Sigmoid colon (tissue), 7 donors: ENCODE data around the gene HOXC13. TPM values are rescaled to one million over a fixed set of nuclear protein-coding genes. Genes with fewer than 3 reads are reported as not detected.

Experiments used
- DNase-seq: peaks from one replicate; pipeline ENCODE4 v3.0.0-alpha.2; 2019
- H3K27ac ChIP-seq, 4 donors: fragments of 200-600 bp; sonication (generic); one replicate each; pipeline ENCODE4 v1.5.1; 2016 to 2019; ENCODE audit warnings: mild to moderate bottlenecking in 1 of 4
- H3K27me3 ChIP-seq, 3 donors: fragments of 200-600 bp; sonication (generic); one replicate each; pipeline ENCODE4 v1.5.1; 2019; ENCODE audit warnings: mild to moderate bottlenecking in 1 of 3
- H3K36me3 ChIP-seq, 4 donors: fragments of 200-600 bp; sonication (generic); one replicate each; pipeline ENCODE4 v1.5.1; 2016 to 2019
- H3K4me1 ChIP-seq, 4 donors: fragments of 200-600 bp; sonication (generic); one replicate each; pipeline ENCODE4 v1.5.1; 2017 to 2019
- H3K4me3 ChIP-seq, 4 donors: fragments of 200-600 bp; sonication (generic); one replicate each; pipeline ENCODE4 v1.5.1; 2017 to 2019; ENCODE audit warnings: mild to moderate bottlenecking in 2 of 4, moderate library complexity in 1 of 4
- H3K9me3 ChIP-seq, 4 donors: fragments of 200-600 bp in 3 of 4; sonication (generic) in 3 of 4; one replicate each; pipeline versions ENCODE4 v1.5.1 to v1.6.1; 2013 to 2019
- EP300 ChIP-seq, 4 donors: sonication (generic); formaldehyde crosslinking; IDR thresholded peaks; one replicate each; pipeline ENCODE4 v1.6.1; 2017; ENCODE audit warnings: antibody characterized with exemption in 4 of 4
- POLR2A ChIP-seq, 2 donors: fragments of 450-650 bp; IDR thresholded peaks; one replicate each; pipeline ENCODE4 v1.6.1; 2016; ENCODE audit warnings: antibody characterized with exemption in 2 of 2, mild to moderate bottlenecking in 2 of 2, moderate library complexity in 2 of 2
- POLR2AphosphoS5 ChIP-seq, 4 donors: sonication (generic); formaldehyde crosslinking; IDR thresholded peaks; one replicate each; pipeline ENCODE4 v1.6.1; 2017; ENCODE audit warnings: antibody characterized with exemption in 4 of 4
- WGBS, 2 donors: extraction: QIAGEN DNeasy Blood & Tissue Kit; methylation state at CpG; one replicate each; pipeline ENCODE4 v1.1.7; 2013; 5-methylcytosine and 5-hydroxymethylcytosine counted together
- intact Hi-C: fragments of 100-400 bp; cut with DNase I; formaldehyde crosslinking; loops from one replicate; pipeline ENCODE4 v1.15.1; 2023
- polyA plus RNA-seq, 3 donors: library from polyadenylated mRNA; stranded (reverse); fragments of 200-250 nt; gene quantifications; one replicate each; pipeline ENCODE4 v1.2.3, GENCODE V29; 2013
- total RNA-seq, 4 donors: library from RNA; depleted of rRNA; stranded (reverse); fragments of >200 nt; gene quantifications; one replicate each; pipeline ENCODE4 v1.1.0, GENCODE V29; 2016
- TF ChIP-seq, protein P1 (sequence below), 4 experiments: fragments of 450-650 bp in 3 of 4; fragments of 200-600 bp in 1 of 4; IDR thresholded peaks; one replicate each; pipeline ENCODE4 v1.5.1; 2016 to 2019; ENCODE audit warnings: antibody characterized with exemption in 4 of 4, mild to moderate bottlenecking in 3 of 4, moderate library complexity in 2 of 4
- donor health status: healthy with polysubstance abuse.
- donor health status: Bipolar disorder and iron deficiency.
- donor health status: healthy.

The HOXC13 gene
- total and polyA plus RNA-seq, 7 donors, result 0.60 TPM; not detected in 6

- DNase-seq, result no peak
- 7 to 8% methylated on average over 38 of the region's 38 CpGs for WGBS, 2 donors
- H3K27me3 ChIP-seq, result peaks cover 95 to 100% (median 99%) of the 10 kb centered on the region in 3 donors
- no peaks in the 10 kb centered on the region for H3K36me3 ChIP-seq
- intact Hi-C loops, result no loop called here
- H3K9me3 ChIP-seq, result no peaks in the 10 kb centered on the region
- no peak overlapping the region for H3K4me3 ChIP-seq
- TF ChIP-seq, protein P1, sequence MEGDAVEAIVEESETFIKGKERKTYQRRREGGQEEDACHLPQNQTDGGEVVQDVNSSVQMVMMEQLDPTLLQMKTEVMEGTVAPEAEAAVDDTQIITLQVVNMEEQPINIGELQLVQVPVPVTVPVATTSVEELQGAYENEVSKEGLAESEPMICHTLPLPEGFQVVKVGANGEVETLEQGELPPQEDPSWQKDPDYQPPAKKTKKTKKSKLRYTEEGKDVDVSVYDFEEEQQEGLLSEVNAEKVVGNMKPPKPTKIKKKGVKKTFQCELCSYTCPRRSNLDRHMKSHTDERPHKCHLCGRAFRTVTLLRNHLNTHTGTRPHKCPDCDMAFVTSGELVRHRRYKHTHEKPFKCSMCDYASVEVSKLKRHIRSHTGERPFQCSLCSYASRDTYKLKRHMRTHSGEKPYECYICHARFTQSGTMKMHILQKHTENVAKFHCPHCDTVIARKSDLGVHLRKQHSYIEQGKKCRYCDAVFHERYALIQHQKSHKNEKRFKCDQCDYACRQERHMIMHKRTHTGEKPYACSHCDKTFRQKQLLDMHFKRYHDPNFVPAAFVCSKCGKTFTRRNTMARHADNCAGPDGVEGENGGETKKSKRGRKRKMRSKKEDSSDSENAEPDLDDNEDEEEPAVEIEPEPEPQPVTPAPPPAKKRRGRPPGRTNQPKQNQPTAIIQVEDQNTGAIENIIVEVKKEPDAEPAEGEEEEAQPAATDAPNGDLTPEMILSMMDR (IDR thresholded peaks at IDR 0.05), result no peak
- H3K27ac ChIP-seq, result no peak overlapping the region
- H3K4me1 ChIP-seq, result peaks cover 0 to 29% (median 17%) of the 10 kb centered on the region in 4 donors
Measured at GRCh38 chr12:53963434-53964314, 25.0 kb downstream of the HOXC13 start.

DNA sequence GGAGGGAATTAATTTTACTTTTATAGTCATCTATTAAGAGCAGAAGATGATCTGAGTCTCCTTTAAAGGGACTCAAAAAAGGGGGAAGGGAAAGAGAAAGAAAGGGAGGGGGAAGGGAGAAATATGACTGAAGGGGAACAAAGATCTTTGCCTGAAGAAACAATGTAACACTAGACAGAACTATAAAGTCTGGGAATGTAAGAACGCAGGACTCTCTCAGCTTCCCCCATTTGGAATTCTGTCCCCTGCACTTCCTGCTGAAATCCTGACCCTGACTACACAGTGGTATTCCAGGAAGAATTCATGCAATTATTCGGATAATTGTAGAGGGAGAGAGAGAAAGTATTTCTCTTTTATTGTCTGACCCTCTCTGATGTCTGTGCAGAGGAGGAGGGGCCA, 25.7 kb downstream of the HOXC13 start:
- H3K4me1 ChIP-seq, result peaks cover 0 to 29% (median 17%) of the 10 kb centered on the region in 4 donors
- peaks cover 95 to 100% (median 98%) of the 10 kb centered on the region in 3 donors for H3K27me3 ChIP-seq
- WGBS, 2 donors, result 8 to 12% methylated on average over 2 of the region's 2 CpGs
- H3K27ac ChIP-seq, result no peak overlapping the region
- TF ChIP-seq EP300 (IDR thresholded peaks at IDR 0.05) (no peak), POLR2AphosphoS5 (IDR thresholded peaks at IDR 0.05) (no peak), POLR2A (IDR thresholded peaks at IDR 0.05) (no peak)
- TF ChIP-seq, protein P1 (IDR thresholded peaks at IDR 0.05), result no peak
- no peaks in the 10 kb centered on the region for H3K36me3 ChIP-seq
- no peak overlapping the region for H3K4me3 ChIP-seq
- H3K9me3 ChIP-seq, result no peaks in the 10 kb centered on the region
- intact Hi-C loops, result no loop called here
- DNase-seq, result no peak

GRCh38 chr12:53965281-53966084, 26.9 kb downstream of the HOXC13 start:
- no peak for TF ChIP-seq POLR2AphosphoS5 (IDR thresholded peaks at IDR 0.05)
- TF ChIP-seq, protein P1 (IDR thresholded peaks at IDR 0.05), result no peak
- TF ChIP-seq POLR2A (IDR thresholded peaks at IDR 0.05), result no peak
- TF ChIP-seq EP300 (IDR thresholded peaks at IDR 0.05), result no peak
- H3K9me3 ChIP-seq, result no peaks in the 10 kb centered on the region
- no peak for DNase-seq
- peaks cover 0 to 29% (median 17%) of the 10 kb centered on the region in 4 donors for H3K4me1 ChIP-seq
- H3K36me3 ChIP-seq, result no peaks in the 10 kb centered on the region
- peaks cover 95 to 100% (median 98%) of the 10 kb centered on the region in 3 donors for H3K27me3 ChIP-seq
- intact Hi-C loops, result no loop called here
- no peak overlapping the region for H3K27ac ChIP-seq
- H3K4me3 ChIP-seq, result no peak overlapping the region
- 3 to 6% methylated on average over 18 of the region's 18 CpGs for WGBS, 2 donors

DNA sequence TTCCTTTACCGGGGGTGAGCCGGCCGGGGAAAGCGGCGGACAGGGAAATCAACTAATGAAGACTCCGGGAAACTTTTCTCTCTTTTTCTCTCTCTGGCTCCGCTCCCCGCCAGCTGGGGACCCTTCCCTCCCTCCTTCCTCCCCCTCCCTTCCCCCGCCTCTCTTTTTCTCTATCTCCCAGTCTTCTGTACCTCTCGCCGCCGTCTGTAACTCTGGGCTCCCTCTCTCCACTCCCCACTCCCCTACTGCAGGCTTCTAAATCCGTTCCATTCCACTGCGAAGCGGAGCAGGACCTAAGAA, 27.4 kb downstream of the HOXC13 start:
- Histone ChIP-seq H3K4me3 (no peak overlapping the region), H3K36me3 (no peaks in the 10 kb centered on the region), H3K4me1 (peaks cover 0 to 23% (median 15%) of the 10 kb centered on the region in 4 donors), H3K27ac (no peak overlapping the region), H3K27me3 (peaks cover 94 to 100% (median 98%) of the 10 kb centered on the region in 3 donors), H3K9me3 (no peaks in the 10 kb centered on the region)
- 5 to 10% methylated on average over 15 of the region's 15 CpGs for WGBS, 2 donors
- DNase-seq, result no peak
- TF ChIP-seq EP300 (IDR thresholded peaks at IDR 0.05), result no peak
- TF ChIP-seq, protein P1 (IDR thresholded peaks at IDR 0.05), result no peak
- TF ChIP-seq POLR2AphosphoS5 (IDR thresholded peaks at IDR 0.05), result no peak
- no peak for TF ChIP-seq POLR2A (IDR thresholded peaks at IDR 0.05)
- intact Hi-C loops, result no loop called here
